Astrocyte of the hippocampus (primary cell): Measurements from ENCODE around the gene CLDN20.
"Not testable (repeated sequence)": the region's sequence is repeated elsewhere in the genome, so short reads cannot be mapped to it uniquely, and the experiment has no call there.

Experiments
- DNase-seq: peaks from one replicate; pipeline ENCODE4 v3.0.0; 2011; ENCODE audit warnings: low read depth, low spot score

Gene CLDN20

GRCh38 chr6:155311583-155311982, 47.8 kb downstream of the CLDN20 start:
- DNase-seq, result no peak

- DNase-seq, result not testable (repeated sequence)
Observed at GRCh38 chr6:155312950-155313349, 49.1 kb downstream of the CLDN20 start.

- DNase-seq, result no peak
Observed at GRCh38 chr6:155313602-155314091, 49.8 kb downstream of the CLDN20 start.

GRCh38 chr6:155314092-155314772, 50.4 kb downstream of the CLDN20 start, which contains the start of gene TFB1M:
TSS of gene TFB1M (minus strand) at chr6:155314484. CDS start at chr6:155314428, 56 bp downstream.
- DNase-seq, result peak; percentile 100

GRCh38 chr6:155314773-155315515, 51.1 kb downstream of the CLDN20 start:
- no peak for DNase-seq

GRCh38 chr6:155315516-155315871, 51.7 kb downstream of the CLDN20 start:
- DNase-seq, result no peak

- no peak for DNase-seq
Observed at GRCh38 chr6:155316419-155316818, 52.6 kb downstream of the CLDN20 start.

- DNase-seq, result no peak
Observed at GRCh38 chr6:155317186-155317585, 53.4 kb downstream of the CLDN20 start.

GRCh38 chr6:155319902-155320301, 56.1 kb downstream of the CLDN20 start:
- no peak for DNase-seq

GRCh38 chr6:155324172-155324571, 60.4 kb downstream of the CLDN20 start:
- no peak for DNase-seq

GRCh38 chr6:155324993-155325392, 61.2 kb downstream of the CLDN20 start:
- DNase-seq, result no peak

- DNase-seq, result no peak
Observed at GRCh38 chr6:155325700-155326516, 62.1 kb downstream of the CLDN20 start.
